ENCODE results near the gene KAZN. TPM values are rescaled to one million over a fixed set of nuclear protein-coding genes. Genes with fewer than 3 reads are reported as not detected.

The KAZN gene
- total and polyA plus RNA-seq, 4 donors: 7.6 to 18.8 (median 11.2) TPM

- no peak overlapping the region for H3K27ac ChIP-seq (ENCODE audit: low read depth in 1 of 2, low read length in 1 of 2)
- peaks cover 0 to 1% (median 0%) of the 10 kb centered on the region in 4 donors for H3K9me3 ChIP-seq (ENCODE audit: control insufficient read depth in 4 of 4, insufficient read depth in 3 of 4, low read length in 3 of 4)
- ATAC-seq (ENCODE audit: insufficient read depth, low FRiP score) (no peak), DNase-seq (no peak)
- 56 to 67% methylated on average over 4 of the region's 4 CpGs for WGBS, 2 donors
- H3K27me3 ChIP-seq (ENCODE audit: control insufficient read depth in 3 of 3, insufficient read depth in 3 of 3, low read length in 2 of 3): peaks cover 0 to 2% (median 0%) of the 10 kb centered on the region in 3 donors
- no peak overlapping the region for H3K4me3 ChIP-seq
- no peak for TF ChIP-seq CTCF (IDR thresholded peaks at IDR 0.05; ENCODE audit: control extremely low read depth, extremely low read depth)
- H3K4me1 ChIP-seq (ENCODE audit: control insufficient read depth in 5 of 5, insufficient read depth in 5 of 5, low read length in 5 of 5): peaks cover 0 to 22% (median 4%) of the 10 kb centered on the region in 5 donors
- H3K9ac ChIP-seq (ENCODE audit: insufficient read depth in 1 of 2, low read length in 2 of 2): no peak overlapping the region
- H3K36me3 ChIP-seq (ENCODE audit: control insufficient read depth in 4 of 4, insufficient read depth in 4 of 4, low read length in 4 of 4): no peaks in the 10 kb centered on the region
Measured at GRCh38 chr1:14593302-14593701, 5.2 kb upstream of the KAZN start.

- ATAC-seq (ENCODE audit: insufficient read depth, low FRiP score) (no peak), DNase-seq (no peak)
- Histone ChIP-seq H3K4me1 (ENCODE audit: control insufficient read depth in 5 of 5, insufficient read depth in 5 of 5, low read length in 5 of 5) (peaks cover 0 to 22% (median 8%) of the 10 kb centered on the region in 5 donors), H3K27ac (ENCODE audit: low read depth in 1 of 2, low read length in 1 of 2) (no peak overlapping the region), H3K9me3 (ENCODE audit: control insufficient read depth in 4 of 4, insufficient read depth in 3 of 4, low read length in 3 of 4) (peaks cover 0 to 1% (median 0%) of the 10 kb centered on the region in 4 donors), H3K4me3 (no peak overlapping the region), H3K27me3 (ENCODE audit: control insufficient read depth in 3 of 3, insufficient read depth in 3 of 3, low read length in 2 of 3) (peaks cover 0 to 2% (median 0%) of the 10 kb centered on the region in 3 donors), H3K36me3 (ENCODE audit: control insufficient read depth in 4 of 4, insufficient read depth in 4 of 4, low read length in 4 of 4) (no peaks in the 10 kb centered on the region), H3K9ac (ENCODE audit: insufficient read depth in 1 of 2, low read length in 2 of 2) (no peak overlapping the region)
- 69 to 80% methylated on average over 5 of the region's 5 CpGs for WGBS, 2 donors
- TF ChIP-seq CTCF (IDR thresholded peaks at IDR 0.05; ENCODE audit: control extremely low read depth, extremely low read depth): no peak
Measured at GRCh38 chr1:14594045-14594444, 4.4 kb upstream of the KAZN start.

GRCh38 chr1:14596591-14596990 is 1.9 kb upstream of the KAZN start:
- peaks cover 0 to 2% (median 0%) of the 10 kb centered on the region in 3 donors for H3K27me3 ChIP-seq (ENCODE audit: control insufficient read depth in 3 of 3, insufficient read depth in 3 of 3, low read length in 2 of 3)
- no peak overlapping the region for H3K4me3 ChIP-seq
- H3K9ac ChIP-seq (ENCODE audit: insufficient read depth in 1 of 2, low read length in 2 of 2): no peak overlapping the region
- DNase-seq (no peak), ATAC-seq (ENCODE audit: insufficient read depth, low FRiP score) (no peak)
- no peak overlapping the region for H3K27ac ChIP-seq (ENCODE audit: low read depth in 1 of 2, low read length in 1 of 2)
- no peaks in the 10 kb centered on the region for H3K36me3 ChIP-seq (ENCODE audit: control insufficient read depth in 4 of 4, insufficient read depth in 4 of 4, low read length in 4 of 4)
- H3K4me1 ChIP-seq (ENCODE audit: control insufficient read depth in 5 of 5, insufficient read depth in 5 of 5, low read length in 5 of 5): peaks cover 0 to 35% (median 16%) of the 10 kb centered on the region in 5 donors
- 79 to 94% methylated on average over 5 of the region's 5 CpGs for WGBS, 2 donors
- TF ChIP-seq CTCF (IDR thresholded peaks at IDR 0.05; ENCODE audit: control extremely low read depth, extremely low read depth): no peak
- peaks cover 0 to 1% (median 0%) of the 10 kb centered on the region in 4 donors for H3K9me3 ChIP-seq (ENCODE audit: control insufficient read depth in 4 of 4, insufficient read depth in 3 of 4, low read length in 3 of 4)

All from lung (tissue), 12 donors.